Esophagus (tissue), 2 donors: ENCODE results near the gene WDR31. TPM values are rescaled to one million over a fixed set of nuclear protein-coding genes. Genes with fewer than 3 reads are reported as not detected.

Source experiments
- H3K27ac ChIP-seq, 2 donors: one replicate each; pipeline ENCODE4 v1.5.1; 2013; ENCODE audit warnings: low read depth in 2 of 2, mild to moderate bottlenecking in 2 of 2, inconsistent platforms in 1 of 2, low read length in 1 of 2, moderate library complexity in 1 of 2
- H3K27me3 ChIP-seq, 2 donors: one replicate each; pipeline ENCODE4 v1.6.1; 2013; ENCODE audit warnings: low read length in 2 of 2, control low read depth in 1 of 2, mild to moderate bottlenecking in 1 of 2; ENCODE audit not compliant: insufficient read depth in 2 of 2, control insufficient read depth in 1 of 2
- H3K36me3 ChIP-seq, 2 donors: one replicate each; pipeline ENCODE4 v1.6.1; 2013; ENCODE audit warnings: low read length in 1 of 2; ENCODE audit not compliant: control insufficient read depth in 2 of 2, insufficient read depth in 2 of 2
- H3K4me1 ChIP-seq, 2 donors: one replicate each; pipeline ENCODE4 v1.6.1; 2013; ENCODE audit warnings: low read length in 1 of 2; ENCODE audit not compliant: control insufficient read depth in 2 of 2, insufficient read depth in 2 of 2
- H3K4me3 ChIP-seq, 2 donors: one replicate each; pipeline ENCODE4 v1.5.1; 2013; ENCODE audit warnings: low read length in 2 of 2, mild to moderate bottlenecking in 2 of 2, low read depth in 1 of 2, moderate library complexity in 1 of 2
- H3K9me3 ChIP-seq, 2 donors: one replicate each; pipeline ENCODE4 v1.6.1; 2013; ENCODE audit warnings: mild to moderate bottlenecking in 2 of 2, low read depth in 1 of 2, low read length in 1 of 2, moderate library complexity in 1 of 2; ENCODE audit not compliant: control insufficient read depth in 2 of 2, insufficient read depth in 1 of 2
- WGBS, 2 donors: extraction: QIAGEN DNeasy Blood & Tissue Kit; methylation state at CpG; one replicate each; pipeline ENCODE4 v1.1.7; 2013; 5-methylcytosine and 5-hydroxymethylcytosine counted together
- polyA plus RNA-seq, 2 donors: library from polyadenylated mRNA; stranded (reverse); fragments of 200-250 nt; gene quantifications; one replicate each; pipeline ENCODE4 v1.2.3, GENCODE V29; 2013
- donor health status: healthy with polysubstance abuse.
- donor health status: Bipolar disorder and iron deficiency.

The WDR31 gene
- polyA plus RNA-seq, 2 donors, result 1.2 to 1.6 TPM

DNA sequence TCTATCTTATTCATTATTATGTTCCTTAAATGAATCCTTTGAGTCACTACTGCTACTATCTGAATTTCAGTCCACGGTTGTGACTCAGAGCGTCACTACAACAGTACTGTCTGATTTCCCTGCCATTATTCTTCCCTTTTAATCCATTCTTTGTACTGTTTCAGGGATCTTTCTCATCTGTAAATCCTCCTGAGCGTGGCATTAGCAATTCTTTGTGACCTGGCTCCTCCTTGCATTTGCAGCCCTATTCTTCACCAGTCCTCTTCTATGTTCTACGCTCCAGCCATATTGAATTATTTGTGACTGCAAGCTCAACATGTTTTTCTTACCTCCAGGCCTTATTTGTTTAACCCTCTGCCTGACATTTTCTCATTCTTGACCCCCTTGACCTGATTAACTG, 58.7 kb downstream of the WDR31 start:
- H3K9me3 ChIP-seq, result no peaks in the 10 kb centered on the region
- no peaks in the 10 kb centered on the region for H3K4me1 ChIP-seq
- H3K36me3 ChIP-seq, result peaks cover 7 to 19% of the 10 kb centered on the region in 2 donors
- H3K4me3 ChIP-seq, result no peak overlapping the region
- H3K27ac ChIP-seq, result no peak overlapping the region
- WGBS, 2 donors, result 92 to 93% methylated on average over 4 of the region's 4 CpGs
- no peaks in the 10 kb centered on the region for H3K27me3 ChIP-seq

DNA sequence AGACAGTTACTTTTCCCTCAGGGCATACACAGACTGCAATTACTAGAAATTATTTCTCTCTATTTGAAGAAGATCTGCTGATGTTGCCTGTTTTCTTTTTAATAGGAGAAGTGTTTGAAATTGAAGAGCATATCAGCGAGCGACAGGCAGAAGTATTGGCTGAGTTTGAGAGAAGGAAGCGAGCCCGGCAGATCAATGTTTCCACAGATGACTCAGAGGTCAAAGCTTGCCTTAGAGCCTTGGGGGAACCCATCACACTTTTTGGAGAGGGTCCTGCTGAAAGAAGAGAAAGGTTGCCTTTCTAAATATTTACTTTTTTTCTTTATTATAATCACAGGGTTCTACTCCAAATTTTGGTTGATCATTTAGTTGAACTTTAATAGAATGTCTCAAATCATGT, 61.2 kb downstream of the WDR31 start:
- peaks cover 0 to 2% of the 10 kb centered on the region in 2 donors for H3K4me1 ChIP-seq
- no peak overlapping the region for H3K4me3 ChIP-seq
- WGBS, 2 donors, result 79 to 84% methylated on average over 4 of the region's 4 CpGs
- no peak overlapping the region for H3K27ac ChIP-seq
- no peaks in the 10 kb centered on the region for H3K9me3 ChIP-seq
- no peaks in the 10 kb centered on the region for H3K27me3 ChIP-seq
- H3K36me3 ChIP-seq, result peaks cover 7 to 15% of the 10 kb centered on the region in 2 donors

DNA sequence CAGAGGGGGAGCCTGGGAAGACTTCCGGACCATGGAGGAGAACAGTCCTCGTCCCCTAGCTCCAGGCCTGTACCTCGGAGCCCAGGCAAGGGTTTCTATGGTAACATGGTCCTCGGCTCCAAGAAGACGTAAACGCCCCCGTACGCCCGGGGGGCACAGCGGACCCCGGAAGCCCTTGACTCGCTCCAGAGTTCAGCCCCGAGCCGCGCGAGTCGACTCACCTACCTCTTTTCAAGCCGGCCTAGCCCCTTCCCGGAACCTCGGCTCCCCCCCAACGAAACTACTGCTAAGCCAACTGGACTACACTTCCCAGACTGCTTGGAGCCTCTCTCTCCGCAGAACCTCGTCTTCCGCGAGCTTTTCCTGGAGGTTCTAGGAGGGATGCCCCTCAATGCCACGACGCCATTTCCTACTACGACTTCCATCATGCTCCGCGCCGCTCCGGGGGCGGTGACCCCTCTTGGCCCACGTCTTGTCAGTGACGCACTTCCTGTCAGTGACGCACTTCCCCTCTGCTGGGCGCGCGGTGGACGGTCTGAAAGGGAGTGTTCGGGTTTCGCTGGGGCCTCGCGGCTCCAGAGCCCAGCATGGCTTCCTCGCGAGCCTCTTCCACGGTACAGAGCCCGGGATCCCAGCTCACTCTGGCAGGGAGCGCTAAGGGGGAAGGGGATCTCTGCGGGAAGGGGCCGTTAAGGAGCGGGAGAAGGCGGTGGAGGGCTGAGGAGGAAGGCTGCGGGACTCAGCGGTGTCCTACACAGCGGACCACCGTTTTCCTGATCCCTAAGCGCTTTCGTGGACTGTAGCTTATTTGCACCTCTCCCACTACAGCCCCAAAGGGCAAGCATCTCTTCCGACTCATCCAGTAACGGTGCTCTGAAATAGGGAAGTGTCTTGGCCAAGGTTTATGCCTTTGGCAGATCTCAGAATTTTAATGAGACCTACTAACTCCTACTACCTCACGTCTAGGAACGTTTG, 64.6 kb downstream of the WDR31 start, which contains the start of the genes CDC26 and PRPF4:
CDC26 (minus strand) TSS at position 416 of the 975 bp plus-strand sequence. CDS start 3,065 bp downstream, outside the sequence.
PRPF4 (plus strand) TSS at position 502 of the 975 bp plus-strand sequence; CDS start at position 588, 86 bp downstream.
- no peaks in the 10 kb centered on the region for H3K27me3 ChIP-seq
- peaks cover 0 to 2% of the 10 kb centered on the region in 2 donors for H3K4me1 ChIP-seq
- 0% methylated on average over 63 of the region's 63 CpGs for WGBS, 2 donors
- H3K27ac ChIP-seq, result peak within 1 kb of the TSS; percentile 96 to 99
- H3K4me3 ChIP-seq, result peak within 1 kb of the TSS; percentile 96 to 99
- no peaks in the 10 kb centered on the region for H3K9me3 ChIP-seq
- peaks cover 0 to 18% of the 10 kb centered on the region in 2 donors for H3K36me3 ChIP-seq

DNA sequence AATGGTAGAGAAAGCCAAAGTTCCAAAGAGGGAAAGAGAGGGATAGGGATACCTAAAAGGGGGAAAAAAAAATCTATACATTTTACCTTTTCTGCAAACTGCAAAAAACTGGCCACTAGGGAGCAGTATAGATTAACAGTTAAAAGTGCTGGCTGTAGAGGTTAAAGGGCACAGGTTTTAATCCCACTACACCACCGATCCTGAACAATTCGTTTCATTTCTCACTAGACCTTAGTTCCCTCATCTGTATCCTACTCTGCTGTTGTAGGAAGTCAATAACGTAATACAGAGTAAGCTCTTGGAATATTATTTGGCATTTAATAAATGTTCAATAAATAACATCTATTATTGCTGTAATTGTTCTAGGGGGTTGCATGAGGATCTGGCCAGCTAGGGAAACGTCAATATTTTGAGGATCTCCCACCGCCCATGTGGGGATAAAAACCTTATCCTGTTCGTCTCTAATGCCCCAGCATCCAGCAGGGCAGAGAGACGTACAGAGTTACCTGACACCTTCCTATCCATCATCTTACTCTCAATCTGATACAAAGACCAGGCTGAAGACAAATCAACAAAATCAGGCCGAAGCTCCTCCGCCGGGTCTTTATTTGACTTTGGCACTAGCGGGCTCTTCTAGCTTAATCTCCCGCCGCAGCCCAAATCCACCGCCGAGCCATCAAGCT, 65.5 kb downstream of the WDR31 start:
- Histone ChIP-seq H3K4me1 (peaks cover 0 to 2% of the 10 kb centered on the region in 2 donors), H3K27me3 (no peaks in the 10 kb centered on the region), H3K9me3 (no peaks in the 10 kb centered on the region), H3K4me3 (peak overlapping the region; percentile 96 to 99), H3K27ac (peak overlapping the region; percentile 96 to 99), H3K36me3 (peaks cover 4 to 21% of the 10 kb centered on the region in 2 donors)
- WGBS, 2 donors, result 0 to 1% methylated on average over 15 of the region's 15 CpGs

DNA sequence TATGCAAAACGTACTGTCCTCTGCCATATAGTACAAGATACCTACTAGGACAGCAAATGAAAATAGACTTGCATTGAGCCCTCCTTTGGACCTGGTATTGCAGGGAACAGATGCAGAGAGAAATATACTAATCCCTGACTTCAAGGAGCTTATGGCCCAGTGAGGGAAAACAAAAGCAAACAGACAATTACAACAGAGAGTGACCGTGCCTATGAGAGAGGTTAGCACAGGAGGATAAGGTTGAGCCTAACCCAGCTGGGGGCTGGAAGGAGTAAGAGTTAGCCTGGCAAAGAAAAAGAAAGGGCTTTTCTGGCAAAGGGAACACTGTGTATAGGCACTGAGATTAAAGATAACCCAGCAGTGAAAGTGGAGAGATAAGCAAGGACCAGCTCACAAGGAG, 70.2 kb downstream of the WDR31 start:
- H3K36me3 ChIP-seq, result peaks cover 4 to 19% of the 10 kb centered on the region in 2 donors

DNA sequence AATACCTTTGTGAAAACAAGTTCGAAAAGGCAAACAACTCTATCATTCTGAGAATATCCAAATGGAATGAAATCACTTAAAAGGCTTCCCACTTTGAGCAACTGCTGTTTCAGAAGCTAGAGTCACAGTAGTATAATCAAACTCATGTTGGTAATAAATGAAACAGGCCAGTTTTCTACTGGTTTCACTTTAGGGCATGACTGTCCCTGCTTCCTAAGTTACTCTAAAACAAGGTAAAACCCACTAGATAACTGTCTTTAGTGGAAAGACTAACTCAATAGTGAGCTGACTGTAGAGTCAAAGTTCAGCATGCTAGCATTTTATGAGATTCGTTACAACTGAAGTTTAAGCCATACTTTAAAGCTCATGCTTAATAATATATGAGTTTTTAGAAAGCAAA, 70.7 kb downstream of the WDR31 start:
- Histone ChIP-seq H3K4me3 (no peak overlapping the region), H3K27me3 (no peaks in the 10 kb centered on the region), H3K9me3 (no peaks in the 10 kb centered on the region), H3K4me1 (no peaks in the 10 kb centered on the region), H3K36me3 (peaks cover 4 to 19% of the 10 kb centered on the region in 2 donors), H3K27ac (no peak overlapping the region)
- WGBS, 2 donors, result 85 to 97% methylated on average over 2 of the region's 2 CpGs

More for the DNA sequence above, 70.2 kb downstream of the WDR31 start:
- Histone ChIP-seq H3K4me1 (no peaks in the 10 kb centered on the region), H3K9me3 (no peaks in the 10 kb centered on the region), H3K4me3 (no peak overlapping the region), H3K27ac (no peak overlapping the region), H3K27me3 (no peaks in the 10 kb centered on the region)
- 89 to 90% methylated on average over 2 of the region's 2 CpGs for WGBS, 2 donors

DNA sequence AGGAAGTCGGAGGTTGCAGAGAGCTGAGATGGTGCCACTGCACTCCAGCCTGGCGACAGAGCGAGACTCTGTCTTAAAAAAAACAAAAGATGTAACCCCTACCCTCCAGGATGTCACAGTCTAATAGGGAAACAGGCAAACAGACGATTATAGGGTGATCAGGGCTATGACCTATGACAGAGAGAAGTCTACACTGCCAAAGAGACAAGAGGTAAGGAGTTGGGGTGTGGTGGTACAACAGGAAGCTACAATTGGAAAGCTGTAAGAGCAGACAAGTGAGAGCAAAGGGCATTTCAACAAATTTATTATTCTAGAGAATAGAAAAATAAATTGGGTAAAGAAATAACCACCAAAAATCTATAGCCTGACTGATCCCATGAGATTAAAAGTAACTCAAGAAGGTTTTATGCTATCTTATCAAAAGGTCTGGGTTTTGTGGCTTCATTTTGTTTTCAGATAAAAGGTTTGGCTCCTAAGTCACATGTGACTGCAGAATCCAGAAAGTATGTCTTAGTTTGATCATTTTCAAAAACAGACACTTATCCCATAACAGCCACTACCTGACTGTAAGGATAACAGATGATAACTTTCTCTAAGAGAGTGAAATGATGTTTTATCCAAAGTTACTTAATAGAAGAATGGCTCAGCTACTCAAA, 72.0 kb downstream of the WDR31 start:
- Histone ChIP-seq H3K4me3 (no peak overlapping the region), H3K27me3 (no peaks in the 10 kb centered on the region), H3K27ac (no peak overlapping the region), H3K36me3 (peaks cover 4 to 19% of the 10 kb centered on the region in 2 donors), H3K4me1 (no peaks in the 10 kb centered on the region), H3K9me3 (no peaks in the 10 kb centered on the region)
- 90% methylated on average over 4 of the region's 4 CpGs for WGBS, 2 donors

DNA sequence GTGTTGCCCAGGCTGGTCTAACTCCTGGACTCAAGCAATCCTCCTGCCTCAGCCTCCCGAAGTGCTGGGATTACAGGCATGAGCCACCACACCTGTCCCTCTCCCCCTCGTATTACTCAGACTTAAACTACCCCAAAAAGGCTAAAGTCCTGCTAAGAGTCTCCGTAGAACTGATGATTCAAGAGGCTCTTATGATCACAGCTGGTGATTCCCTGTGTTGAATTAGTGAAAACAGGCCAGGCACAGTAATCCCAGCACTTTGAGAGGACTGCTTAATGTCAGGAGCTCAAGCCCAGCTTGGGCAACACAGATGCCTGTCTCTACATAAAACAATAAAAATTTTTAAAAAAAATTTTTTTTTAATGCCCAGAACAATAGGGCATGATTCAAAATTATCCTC, 73.9 kb downstream of the WDR31 start:
- H3K27ac ChIP-seq, result no peak overlapping the region
- no peaks in the 10 kb centered on the region for H3K27me3 ChIP-seq
- peaks cover 7% of the 10 kb centered on the region in 2 donors for H3K36me3 ChIP-seq
- H3K9me3 ChIP-seq, result no peaks in the 10 kb centered on the region
- no peaks in the 10 kb centered on the region for H3K4me1 ChIP-seq
- H3K4me3 ChIP-seq, result no peak overlapping the region
- 89 to 91% methylated on average over 3 of the region's 3 CpGs for WGBS, 2 donors
